IPS-18a (cell line): ENCODE measurements around the gene ZDHHC11B.
"Not testable (repeated sequence)": the region's sequence is repeated elsewhere in the genome, so short reads cannot be mapped to it uniquely, and the experiment has no call there.

Experiments used
- H3K27ac ChIP-seq: one replicate; pipeline ENCODE4 v1.5.1; 2013; ENCODE audit warnings: low read length
- H3K27me3 ChIP-seq: one replicate; pipeline ENCODE4 v1.6.1; 2013; ENCODE audit warnings: mild to moderate bottlenecking, low read length; ENCODE audit not compliant: control insufficient read depth, insufficient read depth
- H3K36me3 ChIP-seq: one replicate; pipeline ENCODE4 v1.6.1; 2013; ENCODE audit warnings: low read depth, low read length; ENCODE audit not compliant: control insufficient read depth
- H3K4me1 ChIP-seq: one replicate; pipeline ENCODE4 v1.6.1; 2013; ENCODE audit warnings: low read depth, low read length; ENCODE audit not compliant: control insufficient read depth
- H3K4me3 ChIP-seq: one replicate; pipeline ENCODE4 v1.5.1; 2013; ENCODE audit warnings: low read length
- H3K9ac ChIP-seq: one replicate; pipeline ENCODE4 v1.6.1; 2013; ENCODE audit warnings: mild to moderate bottlenecking, low read length, moderate library complexity
- H3K9me3 ChIP-seq: one replicate; pipeline ENCODE4 v1.6.1; 2013; ENCODE audit warnings: low read depth, low read length; ENCODE audit not compliant: control insufficient read depth

Gene ZDHHC11B

DNA sequence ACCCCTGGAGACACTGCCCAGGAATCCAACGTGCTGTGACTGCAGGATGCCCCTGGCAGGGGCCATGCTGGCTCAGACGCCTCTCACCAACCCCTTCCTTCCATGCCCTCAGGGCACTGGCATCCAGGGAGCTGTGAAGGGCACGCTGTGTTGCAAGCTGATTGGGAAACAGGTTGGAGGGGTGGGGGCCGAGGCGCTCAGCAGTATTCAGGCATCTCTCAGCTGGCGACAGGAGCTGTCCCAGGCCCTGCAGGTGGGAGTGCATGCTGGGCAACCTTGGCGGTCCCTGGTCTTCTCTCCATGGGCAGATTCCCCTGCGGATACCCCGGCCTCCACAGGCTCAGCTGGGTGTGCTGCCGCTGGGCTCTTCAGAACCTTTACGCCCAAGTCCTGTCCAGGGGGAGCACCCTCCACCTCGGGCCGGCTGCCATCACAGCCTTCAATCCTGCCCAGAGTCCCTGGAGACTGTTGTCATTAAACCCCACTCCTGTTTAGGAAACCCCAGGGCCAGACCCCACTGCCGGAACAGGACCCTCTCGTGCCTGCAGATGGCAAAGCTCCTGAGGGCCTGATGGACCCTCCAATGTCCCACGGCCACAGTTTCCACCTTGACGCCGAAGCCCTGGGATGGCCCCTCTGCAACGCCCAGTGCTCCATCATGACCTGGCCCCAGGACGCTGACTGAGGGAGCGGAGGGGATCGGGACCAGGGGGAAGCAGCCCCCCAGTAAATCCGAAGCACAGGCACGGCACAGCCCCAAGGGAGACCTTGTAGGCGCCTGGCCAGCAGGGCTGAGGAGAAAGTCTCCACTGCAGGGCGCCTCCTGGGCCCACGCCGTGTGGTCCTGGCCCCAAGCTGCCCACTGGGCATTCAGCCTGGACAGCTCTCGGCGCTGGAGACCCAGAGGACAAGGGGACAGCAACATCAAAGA lies 100.7 kb downstream of the ZDHHC11B start:
- Histone ChIP-seq H3K9me3 (no peaks in the 10 kb centered on the region), H3K36me3 (no peaks in the 10 kb centered on the region), H3K27ac (no peak overlapping the region), H3K9ac (no peak overlapping the region), H3K4me3 (no peak overlapping the region), H3K4me1 (no peaks in the 10 kb centered on the region), H3K27me3 (no peaks in the 10 kb centered on the region)

DNA sequence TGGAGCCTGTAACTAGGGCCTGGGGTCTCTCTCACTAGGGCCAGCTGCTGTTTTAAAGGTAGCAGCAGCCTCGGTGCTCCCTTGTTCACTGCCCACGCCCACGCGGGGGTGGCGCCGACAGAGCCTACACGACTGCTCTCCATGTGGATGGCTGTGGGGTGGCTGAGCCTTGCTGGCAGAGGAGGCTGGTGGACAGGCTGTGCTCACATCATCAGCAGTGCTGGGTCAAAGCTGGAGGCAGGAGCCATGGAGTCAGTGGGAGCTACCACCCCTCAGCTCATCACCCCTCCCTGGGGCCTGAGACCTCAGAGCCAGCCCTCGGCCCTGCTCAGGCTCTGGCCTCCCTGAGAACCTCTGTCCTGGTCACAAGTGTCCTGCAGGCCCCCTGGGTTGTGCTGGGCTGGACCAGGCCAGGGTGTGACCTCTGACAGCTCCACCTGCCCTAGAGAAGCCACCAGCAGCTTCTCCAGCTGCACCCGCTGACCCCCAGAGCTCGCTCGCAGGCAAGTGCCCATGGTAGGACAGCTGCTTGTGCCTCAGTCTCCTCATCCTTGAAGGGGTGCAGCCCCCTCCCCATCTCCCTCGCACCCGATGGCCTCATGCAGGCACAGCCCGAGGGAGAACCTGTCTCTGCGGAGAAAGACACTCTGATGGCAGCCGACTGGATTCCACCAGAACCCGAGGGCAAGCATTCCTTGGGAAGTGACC lies 101.7 kb downstream of the ZDHHC11B start:
- not testable (repeated sequence) for H3K9me3 ChIP-seq, H3K36me3 ChIP-seq, H3K4me1 ChIP-seq, H3K27me3 ChIP-seq, H3K9ac ChIP-seq, H3K27ac ChIP-seq, H3K4me3 ChIP-seq

DNA sequence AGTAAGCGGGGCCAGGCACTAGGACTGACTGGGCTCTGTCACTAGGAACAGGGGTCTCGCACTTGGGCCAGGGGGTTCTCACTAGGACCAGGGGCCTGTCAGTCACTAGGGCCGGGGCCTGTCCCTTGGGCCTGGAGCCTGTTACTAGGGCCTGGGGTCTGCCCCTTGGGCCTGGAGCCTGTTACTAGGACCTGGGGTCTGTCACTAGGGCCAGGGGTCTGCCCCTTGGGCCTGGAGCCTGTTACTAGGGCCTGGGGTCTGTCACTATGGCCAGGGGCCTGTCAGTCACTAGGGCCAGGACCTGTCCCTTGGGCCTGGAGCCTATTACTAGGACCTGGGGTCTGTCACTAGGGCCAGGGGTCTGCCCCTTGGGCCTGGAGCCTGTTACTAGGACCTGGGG lies 102.3 kb downstream of the ZDHHC11B start:
- H3K27me3 ChIP-seq, H3K9me3 ChIP-seq, H3K27ac ChIP-seq, H3K4me1 ChIP-seq, H3K36me3 ChIP-seq, H3K9ac ChIP-seq, H3K4me3 ChIP-seq: not testable (repeated sequence)

DNA sequence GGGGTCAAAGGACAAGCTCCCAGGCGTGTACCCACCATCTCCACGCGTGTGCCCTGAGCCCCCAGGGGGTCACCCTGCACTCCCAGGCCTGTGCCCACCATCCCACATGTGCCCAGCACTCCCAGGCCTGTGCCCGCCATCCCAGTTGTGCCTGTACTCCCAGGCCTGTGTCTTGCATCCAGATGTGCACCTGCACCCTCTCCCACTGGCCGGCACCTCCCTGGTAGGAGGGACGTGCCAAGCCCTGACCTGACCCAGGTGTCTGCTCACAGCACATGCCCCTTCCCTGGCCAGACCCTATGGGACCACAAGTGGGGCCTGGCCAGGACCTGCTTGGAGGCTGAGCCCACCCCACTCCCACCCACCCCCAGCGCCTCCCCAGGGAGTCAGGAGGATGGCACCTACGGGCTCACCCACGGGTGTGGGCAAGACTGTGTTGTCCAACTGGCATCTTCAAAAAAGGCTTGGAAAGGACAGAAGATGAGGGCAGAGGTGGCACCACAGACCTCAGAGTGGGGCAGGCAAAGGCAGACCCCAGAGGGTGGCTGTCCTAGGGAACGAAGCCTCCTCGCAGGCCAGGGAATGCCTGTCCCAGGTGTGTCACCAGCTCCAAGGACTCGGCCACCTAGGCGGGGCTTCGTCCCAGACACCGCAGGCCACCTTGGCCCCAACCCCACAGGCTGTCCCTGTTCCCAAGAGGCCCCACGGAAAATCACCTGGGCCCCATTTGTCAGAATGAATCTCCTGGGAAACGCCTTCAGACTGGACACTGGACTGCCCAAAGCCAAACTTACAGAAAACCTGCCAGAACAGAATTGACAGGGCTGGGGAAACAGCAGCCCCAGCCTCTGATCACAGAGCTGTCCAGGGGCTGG lies 103.0 kb downstream of the ZDHHC11B start:
- not testable (repeated sequence) for H3K27ac ChIP-seq, H3K27me3 ChIP-seq, H3K36me3 ChIP-seq, H3K4me3 ChIP-seq, H3K4me1 ChIP-seq, H3K9ac ChIP-seq, H3K9me3 ChIP-seq

DNA sequence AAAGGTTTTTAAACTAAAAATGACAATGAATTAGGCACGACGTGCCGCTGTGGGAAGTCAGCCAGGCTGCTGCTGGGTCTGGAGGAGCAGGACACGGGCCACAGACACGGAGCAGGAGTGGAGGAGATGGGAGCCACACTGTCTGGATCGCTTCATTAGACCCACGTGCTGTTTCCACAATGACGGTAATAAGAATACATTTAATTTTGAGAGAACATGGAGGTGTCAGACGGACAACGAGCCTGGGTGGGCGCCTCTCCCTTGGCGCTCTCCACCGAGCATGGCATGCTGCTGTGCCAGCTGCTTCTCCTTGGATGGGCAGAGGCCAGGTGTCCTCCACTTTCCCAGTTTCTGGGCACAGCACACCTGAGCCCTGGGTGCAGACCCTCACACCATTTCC lies 103.7 kb downstream of the ZDHHC11B start:
- H3K4me3 ChIP-seq, H3K36me3 ChIP-seq, H3K4me1 ChIP-seq: not testable (repeated sequence)

DNA sequence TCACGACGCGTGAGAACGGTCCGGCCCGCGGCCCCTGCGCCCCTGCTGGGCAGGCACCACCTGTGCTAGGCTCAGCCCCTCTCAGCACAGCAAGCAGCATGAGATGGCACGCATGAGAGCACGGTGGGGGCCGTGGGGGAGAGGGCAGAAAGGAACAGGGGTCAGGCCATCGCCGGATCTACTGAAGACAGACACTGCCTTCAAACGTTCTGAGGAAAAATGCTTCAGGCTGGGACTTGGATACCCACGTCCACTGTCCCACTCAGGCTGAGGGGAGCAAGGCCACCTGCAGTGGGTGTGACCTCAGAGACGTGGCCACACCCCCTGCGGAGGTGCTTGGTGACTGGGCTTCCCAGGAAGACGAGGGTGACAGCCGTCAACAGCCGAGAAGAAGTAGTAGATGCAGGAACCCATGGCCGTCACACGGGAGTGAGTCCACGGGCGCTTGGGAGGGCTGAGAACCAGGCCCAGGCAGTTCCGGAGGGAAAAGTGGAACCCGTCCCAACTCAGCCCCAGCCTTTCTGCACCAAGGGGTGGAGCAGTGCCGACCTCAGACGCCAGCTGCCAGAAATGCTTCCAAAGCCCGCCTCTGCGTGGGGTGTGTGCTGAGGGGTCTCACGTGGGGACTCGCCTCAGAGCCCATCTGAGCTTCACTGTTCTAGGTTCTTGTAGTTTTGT lies 104.3 kb downstream of the ZDHHC11B start:
- H3K27ac ChIP-seq, H3K4me1 ChIP-seq, H3K36me3 ChIP-seq, H3K27me3 ChIP-seq, H3K9ac ChIP-seq, H3K9me3 ChIP-seq, H3K4me3 ChIP-seq: not testable (repeated sequence)

More for the DNA sequence above, 103.7 kb downstream of the ZDHHC11B start:
- not testable (repeated sequence) for H3K9ac ChIP-seq, H3K27ac ChIP-seq, H3K9me3 ChIP-seq, H3K27me3 ChIP-seq

DNA sequence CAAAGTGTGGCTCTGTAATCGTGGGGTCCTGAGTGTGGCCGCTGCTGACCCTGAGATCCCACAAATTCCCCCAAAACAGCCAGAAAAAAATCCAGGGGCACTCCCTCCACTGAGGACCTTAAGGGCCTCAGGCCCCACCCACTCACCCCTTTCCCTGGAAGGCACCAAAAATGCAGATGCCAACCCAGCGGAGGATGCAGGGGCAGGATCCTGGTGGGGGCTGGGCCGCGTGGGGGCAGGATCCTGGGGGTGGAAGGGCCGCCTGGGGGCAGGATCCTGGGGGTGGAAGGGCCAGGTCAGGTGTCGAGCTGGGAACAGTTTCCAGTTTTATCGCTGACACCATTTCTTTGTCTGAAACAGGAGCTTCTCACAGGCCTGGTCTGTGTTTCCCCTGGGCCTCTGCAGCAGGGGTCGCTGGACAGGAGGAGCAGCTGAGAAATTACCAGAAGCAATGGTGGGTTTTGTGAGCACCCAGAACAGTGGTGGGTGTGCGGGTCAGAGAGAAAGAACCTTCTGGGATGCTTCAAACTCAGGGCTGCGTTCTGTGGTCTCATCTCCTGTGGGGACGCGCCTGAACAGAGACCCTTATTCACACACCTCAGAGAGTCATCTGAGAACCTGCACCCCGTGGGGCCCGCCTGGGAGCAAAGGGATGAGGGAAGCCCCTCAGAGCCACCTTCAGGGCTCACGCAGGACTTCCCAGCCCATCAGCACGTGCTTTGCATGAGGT lies 105.2 kb downstream of the ZDHHC11B start:
- peaks cover 13% of the 10 kb centered on the region for H3K27me3 ChIP-seq
- not testable (repeated sequence) for H3K36me3 ChIP-seq, H3K9ac ChIP-seq, H3K27ac ChIP-seq, H3K4me1 ChIP-seq, H3K9me3 ChIP-seq, H3K4me3 ChIP-seq

DNA sequence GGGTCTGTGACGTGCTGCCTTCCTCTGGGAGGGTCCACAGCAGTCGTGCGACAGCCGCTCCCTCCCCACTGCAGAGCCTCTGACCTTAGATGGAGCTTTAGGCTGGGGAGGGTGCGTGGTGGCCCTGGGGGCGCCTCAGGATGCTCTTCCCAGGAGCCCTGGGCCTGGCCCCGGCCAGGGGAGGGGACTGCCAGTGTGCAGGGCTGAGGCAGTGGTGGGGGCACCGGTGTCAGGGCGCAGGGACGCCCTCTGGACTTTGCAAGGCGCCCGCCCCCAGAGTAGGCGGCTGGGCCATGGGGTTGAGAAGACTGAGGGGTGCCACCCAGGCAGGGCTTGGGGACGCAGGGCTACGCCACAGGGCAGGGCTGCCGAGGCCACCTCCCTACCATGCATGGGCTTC lies 106.0 kb downstream of the ZDHHC11B start:
- not testable (repeated sequence) for H3K9me3 ChIP-seq
- H3K27me3 ChIP-seq = peaks cover 21% of the 10 kb centered on the region

DNA sequence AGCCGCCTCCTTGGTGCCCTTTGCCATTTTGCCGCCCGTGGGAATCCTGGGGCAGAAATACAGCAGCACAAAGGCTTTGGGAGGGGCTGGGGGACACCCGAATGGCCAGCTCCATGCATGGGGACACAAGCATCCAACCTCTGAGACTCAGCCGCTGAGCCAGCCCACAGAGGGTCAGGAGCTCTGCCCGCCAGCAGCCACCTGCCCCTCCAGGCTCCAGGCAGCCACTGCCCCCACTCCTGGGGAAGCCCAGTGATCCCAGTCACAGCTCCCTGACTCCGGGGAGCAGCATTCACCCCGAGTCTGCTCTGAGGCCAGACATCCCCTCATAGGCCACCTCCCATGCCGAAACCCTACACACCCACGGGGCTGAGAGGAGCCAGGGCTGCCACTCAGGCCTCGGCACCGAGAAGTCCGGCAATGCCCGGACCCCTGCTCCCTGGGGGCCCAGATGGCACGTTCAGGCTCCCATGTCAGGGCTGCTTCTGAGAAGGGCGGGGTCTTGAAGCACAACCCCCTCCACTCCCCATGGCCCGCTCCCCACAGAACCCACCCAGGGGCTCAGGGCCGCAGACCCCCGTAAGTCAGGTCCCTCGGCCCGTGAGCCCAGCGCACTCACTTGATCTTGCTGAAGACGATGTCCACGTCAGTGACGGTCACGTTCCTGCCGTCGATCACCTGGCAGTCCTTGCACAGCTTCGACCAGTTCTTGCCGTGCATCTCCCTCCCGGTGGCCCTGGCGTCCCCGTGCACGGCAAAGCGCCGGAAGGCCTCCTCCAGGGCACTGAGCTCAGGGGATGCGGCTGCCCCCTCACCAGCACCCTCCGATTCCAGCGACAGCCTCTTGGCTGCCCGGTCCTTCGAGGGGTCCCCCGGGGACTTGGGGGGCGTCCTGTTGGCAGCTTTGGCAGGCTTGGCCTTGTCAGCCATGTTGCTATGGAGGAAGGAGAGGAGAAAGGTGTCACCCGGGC lies 107.1 kb downstream of the ZDHHC11B start:
- H3K4me3 ChIP-seq = no peak overlapping the region
- H3K27ac ChIP-seq = no peak overlapping the region

More for the DNA sequence above, 106.0 kb downstream of the ZDHHC11B start:
- not testable (repeated sequence) for H3K36me3 ChIP-seq, H3K4me1 ChIP-seq, H3K27ac ChIP-seq, H3K4me3 ChIP-seq, H3K9ac ChIP-seq

DNA sequence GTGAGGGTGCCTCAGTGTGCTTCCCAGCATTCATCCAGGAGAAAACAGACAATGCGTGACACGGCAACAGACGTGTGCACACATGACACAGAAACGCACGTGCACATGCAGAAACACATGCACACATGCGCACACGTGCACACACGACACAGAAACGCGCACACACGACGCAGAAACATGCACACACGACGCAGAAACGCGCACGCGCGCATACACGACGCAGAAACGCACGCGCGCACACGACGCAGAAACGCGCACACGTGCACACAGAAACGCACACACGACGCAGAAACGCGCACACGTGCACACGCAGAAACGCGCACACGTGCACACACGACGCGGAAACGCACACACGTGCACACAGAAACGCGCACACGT lies 107.8 kb downstream of the ZDHHC11B start:
- Histone ChIP-seq H3K9ac (no peak overlapping the region), H3K9me3 (no peaks in the 10 kb centered on the region), H3K4me1 (peaks cover 5% of the 10 kb centered on the region), H3K27me3 (peaks cover 38% of the 10 kb centered on the region), H3K36me3 (no peaks in the 10 kb centered on the region), H3K27ac (no peak overlapping the region), H3K4me3 (no peak overlapping the region)

More for the DNA sequence above, 107.1 kb downstream of the ZDHHC11B start:
- H3K4me1 ChIP-seq = peaks cover 5% of the 10 kb centered on the region
- H3K9me3 ChIP-seq = no peaks in the 10 kb centered on the region
- no peaks in the 10 kb centered on the region for H3K36me3 ChIP-seq
- no peak overlapping the region for H3K9ac ChIP-seq
- H3K27me3 ChIP-seq = peaks cover 31% of the 10 kb centered on the region
